ENCODE measurements around the gene GNB3. TPM values are rescaled to one million over a fixed set of nuclear protein-coding genes. Genes with fewer than 3 reads are reported as not detected.

The GNB3 gene
- total and polyA plus RNA-seq, 2 of the 4 experiments (the other 2 are of a cell fraction): 0.72 to 20.5 TPM

- Histone ChIP-seq H3K9me3 (ENCODE audit: control insufficient read depth, insufficient read depth, low read length) (no peaks in the 10 kb centered on the region), H4K91ac (ENCODE audit: insufficient read depth, low read depth, low read length) (peak overlapping the region; percentile 79), H2AFZ (replicated peaks; ENCODE audit: low read length, poor library complexity) (peak overlapping the region; percentile 88), H3K79me1 (ENCODE audit: low read depth in 1 of 2, low read length in 2 of 2) (peaks cover 23 to 55% of the 10 kb centered on the region in 2 experiments), H3K4ac (ENCODE audit: low read depth, low read length) (peak overlapping the region; percentile 93), H3K27ac (ENCODE audit: insufficient read depth, low read length) (peak overlapping the region; percentile 97), H3K9ac (ENCODE audit: low read depth, low read length) (peak overlapping the region; percentile 100), H2AK9ac (replicated peaks; ENCODE audit: low read depth, low read length, poor library complexity) (peak overlapping the region; percentile 100), H2AK5ac (ENCODE audit: low read depth, low read length) (peak overlapping the region; percentile 97), H3K4me3 (ENCODE audit: insufficient read depth, low read depth, low read length) (peak overlapping the region; percentile 87), H4K8ac (ENCODE audit: low read depth in 2 of 2, low read length in 2 of 2) (peak overlapping the region; percentile 65 to 87), H3K14ac (replicated peaks; ENCODE audit: low read depth, low read length) (peak overlapping the region; percentile 91), H3K4me2 (ENCODE audit: low read depth, low read length) (peak overlapping the region; percentile 94), H4K20me1 (ENCODE audit: insufficient read depth, low read length) (peaks cover 51% of the 10 kb centered on the region), H2BK5ac (ENCODE audit: low read depth, low read length, poor library complexity, severe bottlenecking) (peak overlapping the region; percentile 95), H2BK15ac (ENCODE audit: low read depth, low read length) (no peak overlapping the region), H3K23ac (ENCODE audit: low read depth, low read length) (peak overlapping the region; percentile 97), H3K4me1 (ENCODE audit: control insufficient read depth, insufficient read depth, low read length) (peaks cover 19% of the 10 kb centered on the region), H4K5ac (ENCODE audit: low read depth, low read length) (peak overlapping the region; percentile 26), H3K9me1 (ENCODE audit: insufficient read depth, low read length) (0 out of 2 replicates have a peak, but pooled peaks cover 7% of the 10 kb centered on the region), H2BK20ac (ENCODE audit: low read depth, low read length) (peak overlapping the region; percentile 24; the same call in 1 of the 2 replicates), H3K56ac (ENCODE audit: extremely low read depth, insufficient read depth, low read length) (peak overlapping the region; percentile 91), H3K36me3 (ENCODE audit: control insufficient read depth, insufficient read depth, low read length) (peaks cover 46% of the 10 kb centered on the region), H3K18ac (ENCODE audit: low read depth, low read length) (peak overlapping the region; percentile 69), H2BK120ac (ENCODE audit: low read depth, low read length) (no peak overlapping the region; the same call in 1 of the 2 replicates), H3K27me3 (ENCODE audit: control insufficient read depth, insufficient read depth, low read length) (no peaks in the 10 kb centered on the region)
- intact Hi-C loops (cut with micrococcal nuclease) (loop anchor here (2.0 to 5.0 kb wide), 3 partner anchors 16 to 769 kb away; partner anchors contain the start of genes RNU7-1 and USP5), dilution Hi-C loops (cut with HindIII; ENCODE audit: low sequenced_read_pairs, unreplicated experiment) (no loop called here), in situ Hi-C loops (cut with MboI; ENCODE audit: low sequenced_read_pairs) (loop anchor here (5.0 kb wide), 1 partner anchor 94 kb away; no protein-coding TSS in a partner anchor)
- DNase-seq (peak; percentile 29), ATAC-seq (ENCODE audit: low read depth) (peak; percentile 0; the same call in 1 of the 2 replicates)
- no TSS peak for BruUV-seq (replicated peaks)
- peak; percentile 30; the same call in 1 of the 2 replicates for TF ChIP-seq CTCF (conservative IDR thresholded peaks at IDR 0.05; ENCODE audit: low read depth, low read length)
- TF ChIP-seq CHD1 (IDR thresholded peaks at IDR 0.05; ENCODE audit: low read depth, low read length): peak; percentile 61; the same call in 1 of the 2 replicates
- TF ChIP-seq, protein P1, sequence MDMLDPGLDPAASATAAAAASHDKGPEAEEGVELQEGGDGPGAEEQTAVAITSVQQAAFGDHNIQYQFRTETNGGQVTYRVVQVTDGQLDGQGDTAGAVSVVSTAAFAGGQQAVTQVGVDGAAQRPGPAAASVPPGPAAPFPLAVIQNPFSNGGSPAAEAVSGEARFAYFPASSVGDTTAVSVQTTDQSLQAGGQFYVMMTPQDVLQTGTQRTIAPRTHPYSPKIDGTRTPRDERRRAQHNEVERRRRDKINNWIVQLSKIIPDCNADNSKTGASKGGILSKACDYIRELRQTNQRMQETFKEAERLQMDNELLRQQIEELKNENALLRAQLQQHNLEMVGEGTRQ (IDR thresholded peaks at IDR 0.05; ENCODE audit: low read depth, low read length): no peak
- CTCF ChIA-PET: interaction anchor here (0.6 to 2.0 kb wide), 3 partner anchors 23 to 1245 kb away, joined by 3 to 8 read pairs (median 3); no protein-coding TSS in a partner anchor
- POLR2A ChIA-PET (ENCODE audit: unreplicated experiment): interaction anchor here (1.2 to 1.9 kb wide), 2 partner anchors 16 to 57 kb away, joined by 3 to 6 read pairs; partner anchors contain the start of gene USP5
- WGBS, 2 experiments (ENCODE audit: extremely low coverage in 2 of 2, insufficient read length in 1 of 2): 0% methylated on average over 6 of the region's 22 CpGs; no CpG with 5 or more reads in 1 of the 2 experiments
These were observed 27.7 kb downstream of the GNB3 start for GRCh38 chr12:6868211-6869048.
